ENCODE data around the gene CCDC169.

The CCDC169 gene

GRCh38 chr13:36242761-36243160 lies 54.9 kb downstream of the CCDC169 start:
- no peak for DNase-seq

- DNase-seq: no peak
Measured at GRCh38 chr13:36231236-36231635, 66.4 kb downstream of the CCDC169 start.

- no peak for DNase-seq
Measured at GRCh38 chr13:36224730-36225129, 72.9 kb downstream of the CCDC169 start.

- no peak for DNase-seq
Measured at GRCh38 chr13:36219883-36220282, 77.7 kb downstream of the CCDC169 start.

GRCh38 chr13:36217456-36217855 lies 80.2 kb downstream of the CCDC169 start:
- no peak for DNase-seq

- DNase-seq: no peak
Measured at GRCh38 chr13:36214163-36214921, 83.3 kb downstream of the CCDC169 start, which contains the start of gene SOHLH2. TSS of gene SOHLH2 (minus strand) at chr13:36214556. CDS start at chr13:36214526, 30 bp downstream.

GRCh38 chr13:36212789-36213188 lies 84.8 kb downstream of the CCDC169 start:
- DNase-seq: no peak

- DNase-seq: no peak
Measured at GRCh38 chr13:36211567-36211966, 86.0 kb downstream of the CCDC169 start.

- DNase-seq: no peak
Measured at GRCh38 chr13:36210738-36211137, 86.9 kb downstream of the CCDC169 start.

GRCh38 chr13:36207672-36208071 lies 89.9 kb downstream of the CCDC169 start:
- DNase-seq: no peak

GRCh38 chr13:36193151-36193855 lies 104.3 kb downstream of the CCDC169 start:
- DNase-seq: no peak

- peak; percentile 90 to 93 for DNase-seq
Measured at GRCh38 chr13:36192166-36192565, 105.4 kb downstream of the CCDC169 start.

- no peak for DNase-seq
Measured at GRCh38 chr13:36190771-36191170, 106.8 kb downstream of the CCDC169 start.

- DNase-seq: no peak
Measured at GRCh38 chr13:36188441-36188840, 109.2 kb downstream of the CCDC169 start.

GRCh38 chr13:36183901-36184300 lies 113.7 kb downstream of the CCDC169 start:
- DNase-seq: no peak

Measured in SHP77 (cell line).